Caki2 (cell line): Measurements from ENCODE around the gene RRAD. TPM values are rescaled to one million over a fixed set of nuclear protein-coding genes. Genes with fewer than 3 reads are reported as not detected.
"Not testable (repeated sequence)": the region's sequence is repeated elsewhere in the genome, so short reads cannot be mapped to it uniquely, and the experiment has no call there.

Source experiments
- DNase-seq: peaks from one replicate; pipeline ENCODE4 v3.0.0-alpha.2; 2015; ENCODE audit warnings: low read depth
- in situ Hi-C: cut with HindIII; loops from 2 replicates; pipeline ENCODE4 v1.10.0; 2016; ENCODE audit warnings: low sequenced_read_pairs, low pct_unique_long_range_greater_than_20kb, mixed read lengths
- total RNA-seq: library from RNA; depleted of rRNA; stranded (reverse); fragments of >200 nt; shearing (Covaris generic); gene quantifications from 2 replicates; pipeline ENCODE4 v1.2.3, GENCODE V29; 2014; ENCODE audit warnings: low replicate concordance

The RRAD gene
- total RNA-seq, 1 experiment from 2014 or later = 147 TPM

DNA sequence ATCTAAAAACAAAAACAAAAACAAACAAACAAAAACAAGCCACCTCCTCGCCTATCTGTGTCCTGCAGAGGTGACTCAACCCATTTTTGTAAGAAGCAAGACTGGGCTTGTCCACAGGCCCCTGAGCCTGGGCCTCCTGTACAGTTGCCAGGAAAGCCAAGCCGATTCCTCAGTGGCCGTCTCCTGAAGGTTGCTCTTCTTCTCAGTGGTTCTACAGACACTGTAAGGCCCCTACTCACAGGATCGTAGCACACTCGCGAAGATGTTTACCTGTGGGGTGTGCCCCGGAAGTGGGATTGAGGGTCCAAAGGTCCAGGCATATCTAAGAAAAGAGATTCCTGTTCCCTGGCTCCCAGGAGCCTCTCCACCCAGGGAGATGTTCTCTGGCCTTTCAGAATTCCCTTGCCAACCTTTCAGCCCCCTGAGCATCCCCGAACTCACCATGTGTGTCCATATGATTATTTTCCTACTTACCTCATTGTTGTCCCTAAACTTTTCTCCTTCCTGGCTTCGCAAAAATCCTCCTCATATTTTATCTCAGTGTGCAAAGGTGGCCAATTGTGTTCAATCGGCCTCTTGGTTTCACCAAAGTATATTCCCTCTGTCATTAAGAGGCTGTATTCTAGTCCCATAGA, 28.2 kb upstream of the RRAD start:
- in situ Hi-C loops = no loop called here
- no peak for DNase-seq

- in situ Hi-C loops = no loop called here
- no peak for DNase-seq
Observed at GRCh38 chr16:66952430-66953110, 27.2 kb upstream of the RRAD start.

DNA sequence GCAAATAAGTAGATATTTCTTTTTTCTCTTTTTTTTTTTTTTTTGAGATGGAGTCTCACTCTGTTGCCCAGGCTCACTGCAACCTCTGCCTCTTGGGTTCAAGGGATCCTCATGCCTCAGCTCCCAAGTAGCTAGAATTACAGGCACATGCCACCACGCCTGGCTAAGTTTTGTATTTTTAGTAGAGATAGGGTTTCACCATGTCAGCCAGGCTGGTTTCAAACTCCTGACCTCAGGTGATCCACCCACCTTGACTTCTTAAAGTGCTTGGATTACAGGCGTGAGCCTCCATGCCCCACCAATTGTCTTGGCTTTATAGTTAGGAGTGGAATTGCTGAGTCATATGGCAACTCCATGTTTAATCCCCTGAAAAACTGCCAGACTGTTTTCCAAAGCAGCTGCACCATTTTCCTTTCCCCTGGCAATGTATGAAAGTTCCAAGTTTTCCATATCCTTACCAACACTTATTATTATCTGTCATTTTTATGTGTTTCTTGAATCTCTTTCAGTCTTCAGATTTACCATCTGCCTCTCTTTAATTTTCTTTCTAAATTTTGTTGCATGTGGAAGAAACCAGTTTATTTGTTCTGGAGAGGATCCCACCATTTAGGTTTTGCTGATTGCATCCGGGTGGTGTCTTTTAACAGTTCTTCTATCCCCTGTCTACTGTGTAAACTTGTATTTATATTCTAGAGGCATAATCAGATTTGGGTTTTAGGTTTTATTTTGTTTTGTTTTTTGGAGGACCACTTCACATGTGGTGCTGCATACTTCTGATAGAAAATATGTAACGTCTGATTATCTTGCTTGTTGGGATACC, 25.8 kb upstream of the RRAD start:
- DNase-seq = peak; percentile 33
- in situ Hi-C loops = no loop called here

DNA sequence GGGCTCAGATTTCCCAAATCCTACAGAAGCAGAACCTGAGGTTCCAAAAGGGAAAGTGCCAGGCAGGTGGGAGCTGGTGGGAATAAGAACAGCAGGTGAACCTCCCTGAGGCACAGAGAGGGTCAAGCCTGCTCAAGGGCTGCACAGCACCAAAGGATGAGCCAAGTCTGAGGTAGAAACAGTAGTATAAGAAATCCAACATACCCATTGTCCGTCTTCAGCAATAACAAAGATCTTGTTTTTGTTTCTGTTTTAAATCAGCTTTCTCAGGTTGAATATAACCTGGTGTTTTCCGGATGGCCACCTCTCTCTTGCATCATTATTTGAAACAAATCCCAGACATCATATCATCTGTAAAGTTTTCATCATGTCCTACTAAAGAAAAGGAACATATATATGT, 25.1 kb upstream of the RRAD start:
- no peak for DNase-seq
- in situ Hi-C loops = no loop called here

- in situ Hi-C loops = no loop called here
- no peak for DNase-seq
Observed at GRCh38 chr16:66949472-66949871, 24.1 kb upstream of the RRAD start.

DNA sequence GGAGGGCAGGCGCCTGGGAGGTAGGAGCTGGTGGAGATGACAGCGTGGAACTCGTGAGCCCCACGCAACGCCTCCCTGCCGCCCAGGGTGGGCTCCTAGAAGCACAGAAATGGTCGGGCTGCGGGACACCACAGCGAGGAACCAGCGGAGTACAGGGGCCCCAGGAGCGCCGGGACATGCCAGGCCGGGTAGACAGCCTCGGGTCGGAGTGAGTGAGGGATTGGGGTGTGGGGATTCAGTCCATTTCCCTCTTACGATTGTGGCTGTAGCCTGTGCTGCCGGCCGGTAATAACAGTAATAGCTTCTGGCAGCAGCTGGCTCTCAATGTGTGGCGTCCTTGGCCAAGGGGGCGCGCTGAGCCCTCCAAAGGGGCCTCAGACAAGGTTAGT, 23.5 kb upstream of the RRAD start:
- in situ Hi-C loops = no loop called here
- no peak for DNase-seq

GRCh38 chr16:66948134-66948836, 22.9 kb upstream of the RRAD start:
- DNase-seq = no peak
- in situ Hi-C loops = no loop called here

DNA sequence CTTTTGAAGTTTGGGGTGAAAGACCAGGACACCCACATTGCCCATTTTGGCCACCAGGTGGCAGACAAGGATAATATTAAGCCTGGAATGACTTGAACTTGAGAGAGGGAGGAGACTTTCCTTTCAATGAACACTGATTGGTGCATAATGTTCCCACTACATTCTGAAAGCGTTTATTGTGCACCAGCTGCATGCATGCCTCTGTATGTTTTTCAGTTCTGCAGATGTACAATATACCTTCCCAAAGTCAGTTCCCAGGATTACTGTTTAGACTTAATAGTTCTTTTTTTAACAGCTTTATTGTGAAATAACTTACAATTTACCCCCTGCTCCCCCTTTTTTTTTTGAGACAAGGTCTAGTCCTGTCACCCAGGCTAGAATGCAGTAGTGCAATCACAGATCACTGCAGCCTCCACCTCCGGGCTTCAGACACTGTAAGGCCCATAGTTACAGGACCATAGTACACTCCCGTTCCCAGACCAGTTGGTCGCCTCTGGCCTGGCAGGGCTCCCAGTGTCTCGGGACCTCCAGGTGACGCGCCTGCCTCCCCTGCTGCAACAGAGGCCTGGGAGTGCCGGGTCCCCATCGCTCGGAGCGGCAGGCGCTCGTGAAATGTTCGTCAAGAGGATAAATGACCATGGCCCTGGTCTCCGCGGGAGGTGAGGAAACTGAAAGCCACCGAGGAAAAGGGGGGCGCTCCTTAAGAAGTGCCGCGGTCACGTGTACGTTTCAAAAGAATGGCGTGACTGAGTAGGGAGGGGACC, 22.1 kb upstream of the RRAD start:
- in situ Hi-C loops = no loop called here
- DNase-seq = peak; percentile 70

DNA sequence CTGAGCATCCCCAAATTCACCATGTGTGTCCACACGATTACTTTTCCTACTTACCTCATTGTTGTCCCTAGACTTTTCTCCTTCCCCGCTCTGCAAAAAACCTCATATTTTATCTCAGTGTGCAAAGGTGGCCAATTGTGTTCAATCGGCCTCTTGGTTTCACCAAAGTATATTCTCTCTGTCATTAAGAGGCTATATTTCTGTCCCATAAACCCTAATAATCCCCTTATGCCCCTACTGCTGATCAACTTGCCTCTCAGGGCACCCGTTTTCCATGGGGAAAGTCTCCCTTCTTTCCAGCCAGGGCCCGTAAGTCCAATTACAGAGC, 21.6 kb upstream of the RRAD start:
- no peak for DNase-seq
- in situ Hi-C loops = no loop called here

DNA sequence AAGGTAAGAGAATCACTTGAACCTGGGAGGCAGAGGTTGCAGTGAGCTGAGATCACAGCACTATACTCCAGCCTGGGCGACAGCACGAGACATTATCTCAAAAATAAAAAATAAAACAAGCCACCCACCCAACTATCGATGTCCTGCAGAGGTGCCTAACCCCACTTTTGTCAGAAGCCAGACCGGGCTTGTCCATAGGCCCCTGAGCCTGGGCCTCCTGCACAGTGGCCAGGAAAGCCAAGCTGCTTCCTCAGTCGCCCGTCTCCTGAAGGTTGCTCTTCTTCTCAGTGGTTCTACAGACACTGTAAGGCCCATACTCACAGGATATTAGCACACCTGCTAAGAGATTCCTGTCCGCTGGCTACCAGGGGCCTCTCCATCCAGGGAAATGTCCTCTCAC, 21.2 kb upstream of the RRAD start:
- no peak for DNase-seq
- in situ Hi-C loops = no loop called here

DNA sequence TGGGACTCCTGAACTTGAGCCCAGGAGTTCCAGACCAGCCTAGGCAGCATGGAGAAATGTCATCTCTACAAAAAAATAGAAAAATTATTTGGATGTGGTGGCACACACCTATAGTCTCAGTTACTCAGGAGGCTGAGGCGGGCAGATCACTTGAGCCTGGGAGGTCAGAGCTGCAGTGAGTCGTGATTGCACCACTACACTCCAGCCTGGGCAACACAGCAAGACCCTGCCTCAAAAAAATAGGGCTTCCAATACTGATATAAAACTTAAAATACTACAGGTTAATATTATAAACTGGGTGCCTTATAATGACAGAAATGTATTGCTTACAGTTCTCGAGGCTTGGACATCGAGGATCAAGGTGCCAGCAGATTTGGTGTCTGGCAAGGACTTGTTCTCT, 20.6 kb upstream of the RRAD start:
- in situ Hi-C loops = no loop called here
- DNase-seq = no peak

DNA sequence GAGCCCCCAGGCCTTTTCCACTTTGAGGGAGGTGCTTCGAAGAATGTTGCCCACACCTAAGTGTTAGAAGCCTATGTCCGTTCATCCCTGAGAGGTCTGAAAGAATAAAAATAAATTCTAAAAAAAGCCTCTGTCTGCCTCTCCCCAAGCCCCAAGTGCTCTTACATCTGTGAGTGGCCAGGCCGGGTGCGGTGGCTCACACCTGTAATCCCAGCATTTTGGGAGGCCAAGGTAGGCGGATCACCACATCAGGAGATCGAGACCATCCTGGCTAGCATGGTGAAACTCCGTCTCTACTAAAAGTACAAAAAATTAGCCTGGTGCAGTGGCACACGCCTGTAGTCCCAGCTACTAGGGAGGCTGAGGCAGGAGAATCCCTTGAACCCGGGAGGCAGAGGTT, 19.6 kb upstream of the RRAD start:
- in situ Hi-C loops, DNase-seq: not testable (repeated sequence)

DNA sequence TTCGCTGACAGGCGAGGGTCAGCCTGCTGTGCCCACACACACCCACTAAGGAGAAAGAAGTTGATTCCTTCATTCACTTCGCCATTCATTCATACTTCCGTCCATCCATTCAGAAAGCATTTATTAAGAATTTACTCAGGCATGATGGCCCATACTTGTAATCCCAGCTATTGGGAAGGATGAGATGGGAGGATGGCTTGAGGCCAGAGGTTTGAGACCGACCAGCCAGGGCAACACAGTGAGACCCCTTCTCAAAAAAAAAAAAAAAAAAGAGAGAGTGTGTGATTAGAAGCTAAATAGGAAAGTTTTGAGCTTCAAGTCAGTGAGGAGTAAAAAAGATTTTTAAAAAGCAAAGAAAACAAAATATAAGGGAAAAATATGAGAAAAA, 18.7 kb upstream of the RRAD start:
- in situ Hi-C loops = no loop called here
- DNase-seq = no peak

- in situ Hi-C loops = no loop called here
- no peak for DNase-seq
Observed at GRCh38 chr16:66943426-66944053, 18.2 kb upstream of the RRAD start.

GRCh38 chr16:66942981-66943380, 17.6 kb upstream of the RRAD start:
- DNase-seq = no peak
- in situ Hi-C loops = no loop called here

DNA sequence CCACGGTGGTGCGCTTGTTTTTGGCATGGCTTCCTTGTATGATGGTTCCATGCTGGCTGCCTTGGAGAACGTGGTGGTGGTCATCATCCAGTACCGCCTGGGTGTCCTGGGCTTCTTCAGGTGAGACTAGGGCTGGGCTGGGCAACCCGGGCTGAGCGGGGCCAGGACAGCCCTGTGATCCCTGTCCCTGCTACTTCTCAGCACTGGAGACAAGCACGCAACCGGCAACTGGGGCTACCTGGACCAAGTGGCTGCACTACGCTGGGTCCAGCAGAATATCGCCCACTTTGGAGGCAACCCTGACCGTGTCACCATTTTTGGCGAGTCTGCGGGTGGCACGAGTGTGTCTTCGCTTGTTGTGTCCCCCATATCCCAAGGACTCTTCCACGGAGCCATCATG, 14.9 kb upstream of the RRAD start:
- in situ Hi-C loops = no loop called here
- DNase-seq = no peak

GRCh38 chr16:66939366-66939765, 14.0 kb upstream of the RRAD start:
- DNase-seq = no peak
- in situ Hi-C loops = no loop called here

DNA sequence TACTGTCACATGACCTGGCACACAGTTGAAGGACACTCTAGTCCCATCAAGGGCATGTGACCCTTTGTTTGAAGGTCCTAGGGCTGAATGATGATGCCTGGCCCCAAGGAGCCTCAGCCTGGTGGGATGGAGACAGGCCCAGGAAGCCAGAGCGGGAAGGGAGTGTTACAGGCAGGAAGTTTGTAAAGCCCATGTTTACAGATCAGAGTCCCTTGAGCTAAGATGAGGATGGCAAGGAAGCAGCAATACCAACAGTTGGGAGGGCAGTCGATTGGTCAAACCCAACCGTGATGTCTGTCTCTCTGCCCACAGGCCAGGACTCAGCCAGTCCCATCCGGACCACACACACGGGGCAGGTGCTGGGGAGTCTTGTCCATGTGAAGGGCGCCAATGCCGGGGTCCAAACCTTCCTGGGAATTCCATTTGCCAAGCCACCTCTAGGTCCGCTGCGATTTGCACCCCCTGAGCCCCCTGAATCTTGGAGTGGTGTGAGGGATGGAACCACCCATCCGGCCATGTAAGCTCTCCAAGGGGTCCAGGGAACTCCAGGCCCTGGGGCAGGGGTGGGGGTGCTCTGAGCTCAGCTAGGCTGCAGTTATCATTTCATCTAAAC, 12.5 kb upstream of the RRAD start:
- DNase-seq = no peak
- in situ Hi-C loops = no loop called here
